ENCODE measurements around the gene CEACAM16.
"Not testable (repeated sequence)": the region's sequence is repeated elsewhere in the genome, so short reads cannot be mapped to it uniquely, and the experiment has no call there.

Gene CEACAM16

GRCh38 chr19:44703336-44704078, 4.6 kb downstream of the CEACAM16 start:
- no peak for DNase-seq (ENCODE audit: low read depth in 2 of 2)

GRCh38 chr19:44704982-44705381, 6.0 kb downstream of the CEACAM16 start:
- no peak for DNase-seq (ENCODE audit: low read depth in 2 of 2)

GRCh38 chr19:44705502-44706010, 6.6 kb downstream of the CEACAM16 start:
- DNase-seq (ENCODE audit: low read depth in 2 of 2): no peak

GRCh38 chr19:44706506-44707236, 7.7 kb downstream of the CEACAM16 start:
- no peak for DNase-seq (ENCODE audit: low read depth in 2 of 2)

- no peak for DNase-seq (ENCODE audit: low read depth in 2 of 2)
Observed at GRCh38 chr19:44707794-44708193, 8.8 kb downstream of the CEACAM16 start.

GRCh38 chr19:44708940-44709339, 10.0 kb downstream of the CEACAM16 start:
- DNase-seq (ENCODE audit: low read depth in 2 of 2): no peak

- DNase-seq (ENCODE audit: low read depth in 2 of 2): not testable (repeated sequence)
Observed at GRCh38 chr19:44709434-44710266, 10.7 kb downstream of the CEACAM16 start.

GRCh38 chr19:44710483-44710882, 11.5 kb downstream of the CEACAM16 start:
- no peak for DNase-seq (ENCODE audit: low read depth in 2 of 2)

- no peak for DNase-seq (ENCODE audit: low read depth in 2 of 2)
Observed at GRCh38 chr19:44712864-44713515, 14.0 kb downstream of the CEACAM16 start.

- DNase-seq (ENCODE audit: low read depth in 2 of 2): no peak
Observed at GRCh38 chr19:44714597-44715169, 15.7 kb downstream of the CEACAM16 start.

- DNase-seq (ENCODE audit: low read depth in 2 of 2): no peak
Observed at GRCh38 chr19:44717603-44718002, 18.7 kb downstream of the CEACAM16 start.

- DNase-seq (ENCODE audit: low read depth in 2 of 2): no peak
Observed at GRCh38 chr19:44718441-44719261, 19.7 kb downstream of the CEACAM16 start.

- DNase-seq (ENCODE audit: low read depth in 2 of 2): no peak
Observed at GRCh38 chr19:44719262-44719701, 20.3 kb downstream of the CEACAM16 start.

GRCh38 chr19:44720396-44720795, 21.4 kb downstream of the CEACAM16 start:
- not testable (repeated sequence) for DNase-seq (ENCODE audit: low read depth in 2 of 2)

- DNase-seq (ENCODE audit: low read depth in 2 of 2): no peak
Observed at GRCh38 chr19:44720945-44721344, 22.0 kb downstream of the CEACAM16 start.

GRCh38 chr19:44721369-44721768, 22.4 kb downstream of the CEACAM16 start:
- DNase-seq (ENCODE audit: low read depth in 2 of 2): not testable (repeated sequence)

GRCh38 chr19:44722131-44723121, 23.5 kb downstream of the CEACAM16 start:
- DNase-seq (ENCODE audit: low read depth in 2 of 2): no peak

- no peak for DNase-seq (ENCODE audit: low read depth in 2 of 2)
Observed at GRCh38 chr19:44723299-44723951, 24.5 kb downstream of the CEACAM16 start.

All from stimulated activated CD8-positive, alpha-beta memory T cell treated with anti-CD3 and anti-CD28 coated beads, Interleukin-7, amount 100 ng/mL, for 4 hours (primary cell).